GM12878 (cell line): ENCODE results near the gene CEBPE. TPM values are rescaled to one million over a fixed set of nuclear protein-coding genes. Genes with fewer than 3 reads are reported as not detected.

Experiments
- ATAC-seq: fragments of 200-7000 bp; cut with Tn5 transposase; 3 replicates; pipeline ENCODE4 v1.9.1; 2020; ENCODE audit warnings: mild to moderate bottlenecking, moderate library complexity
- BruUV-seq: library from RNA; stranded (reverse); fragments of 400-500 nt; replicated peaks from 2 replicates; lab custom pipeline; 2021; lab: Mats Ljungman, UMichigan
- CTCF ChIA-PET: fragments of 300-600 bp; sonication (Branson Sonifier 250); formaldehyde crosslinking; extraction: SDS; loops from one replicate; lab custom pipeline; 2021; ENCODE audit warnings: inconsistent platforms; lab: Yijun Ruan, JAX
- POLR2A ChIA-PET: fragments of 350-600 bp; formaldehyde crosslinking; extraction: SDS; loops from one replicate; lab custom pipeline; 2021; ENCODE audit warnings: inconsistent platforms; lab: Charles Lee
- RAD21 ChIA-PET: fragments of 300-600 bp; sonication (Branson Sonifier 250); formaldehyde crosslinking; loops from one replicate; lab custom pipeline; 2023; ENCODE audit warnings: antibody characterized with exemption; ENCODE audit not compliant: unreplicated experiment; lab: Charles Lee
- SMC1A ChIA-PET: fragments of 300-600 bp; sonication (Branson Sonifier 250); formaldehyde crosslinking; loops from one replicate; lab custom pipeline; 2023; ENCODE audit not compliant: unreplicated experiment, uncharacterized antibody; lab: Charles Lee
- DNase-seq: peaks from one replicate; pipeline ENCODE4 v3.0.0-alpha.2; 2011; ENCODE audit warnings: low read depth, low spot score
- FAIRE-seq: peaks from 3 replicates; lab custom pipeline; 2011; peaks lifted over from hg19 to GRCh38; lab: Jason Lieb, UNC
- H2AFZ ChIP-seq: 2 replicates; pipeline ENCODE4 v1.6.0; 2011; ENCODE audit warnings: low read depth, low read length, control low read depth; ENCODE audit not compliant: control insufficient read depth
- H3K27ac ChIP-seq: 2 replicates; pipeline ENCODE4 v1.5.1; 2011; ENCODE audit warnings: control low read depth; ENCODE audit not compliant: control insufficient read depth, insufficient read depth
- H3K27me3 ChIP-seq, 2 experiments: replicated peaks in 1 of 2; 2 replicates each; pipeline versions ENCODE4 v1.6.0 to v1.6.1; 2011; ENCODE audit warnings: low read length in 1 of 2; ENCODE audit not compliant: control insufficient read depth in 2 of 2, insufficient read depth in 2 of 2
- H3K36me3 ChIP-seq, 2 experiments: 2 replicates each; pipeline ENCODE4 v1.5.1; 2011; ENCODE audit warnings: low read length in 1 of 2; ENCODE audit not compliant: control insufficient read depth in 2 of 2, insufficient read depth in 2 of 2
- H3K4me1 ChIP-seq: 2 replicates; pipeline ENCODE4 v1.6.1; 2011; ENCODE audit warnings: mild to moderate bottlenecking, low read length, moderate library complexity, mixed read lengths; ENCODE audit not compliant: control insufficient read depth, insufficient read depth
- H3K4me2 ChIP-seq: 2 replicates; pipeline ENCODE4 v1.6.0; 2011; ENCODE audit warnings: control low read depth; ENCODE audit not compliant: control insufficient read depth, insufficient read depth
- H3K4me3 ChIP-seq: fragments of 200-600 bp; sonication (generic); 2 replicates; pipeline ENCODE4 v1.5.1; 2016
- H3K79me2 ChIP-seq: 2 replicates; pipeline ENCODE4 v1.6.0; 2011; ENCODE audit warnings: low read length; ENCODE audit not compliant: control insufficient read depth, insufficient read depth
- H3K9ac ChIP-seq: 2 replicates; pipeline ENCODE4 v1.8.0; 2011; ENCODE audit warnings: low read length, control low read depth, mixed read lengths; ENCODE audit not compliant: control insufficient read depth, insufficient read depth
- H3K9me3 ChIP-seq: replicated peaks from 3 replicates; pipeline ENCODE4 v1.5.1; 2011; ENCODE audit warnings: mild to moderate bottlenecking, low read length; ENCODE audit not compliant: control insufficient read depth, insufficient read depth
- H4K20me1 ChIP-seq: 2 replicates; pipeline ENCODE4 v1.6.0; 2011; ENCODE audit not compliant: control insufficient read depth, insufficient read depth
- BACH1 ChIP-seq: fragments of 450-650 bp; IDR thresholded peaks from 2 replicates; pipeline ENCODE4 v1.6.1; 2017; ENCODE audit warnings: mild to moderate bottlenecking, borderline replicate concordance
- ELK1 ChIP-seq: IDR thresholded peaks from 2 replicates; pipeline ENCODE4 v1.6.1; 2012; ENCODE audit warnings: low read depth, low read length, improper control_type of control experiment
- EZH2 ChIP-seq: IDR thresholded peaks from 2 replicates; pipeline ENCODE4 v1.6.1; 2012; ENCODE audit warnings: low read depth, mild to moderate bottlenecking, control low read depth, inconsistent platforms, low read length, borderline replicate concordance; ENCODE audit not compliant: control insufficient read depth
- RBBP5 ChIP-seq: fragments of 200-600 bp; sonication (generic); conservative IDR thresholded peaks from 2 replicates; pipeline ENCODE4 v1.6.1; 2016
- RELA ChIP-seq: fragments of 450-650 bp; IDR thresholded peaks from 2 replicates; pipeline ENCODE4 v1.8.0; 2014; ENCODE audit warnings: borderline replicate concordance; ENCODE audit not compliant: partially characterized antibody
- ZBTB33 ChIP-seq: fragments of 450-650 bp; IDR thresholded peaks from 2 replicates; pipeline ENCODE4 v1.6.1; 2017; ENCODE audit warnings: mild to moderate bottlenecking
- WGBS: methylation state at CpG from one replicate; pipeline ENCODE4 v1.1.6; 2016; ENCODE audit warnings: low lambda C conversion rate; ENCODE audit not compliant: insufficient replicate concordance, insufficient coverage; ENCODE audit errors: missing lambda C conversion rate; 5-methylcytosine and 5-hydroxymethylcytosine counted together
- in situ Hi-C: fragments of 300-500 bp; cut with MboI; formaldehyde crosslinking; loops from 9 replicates; pipeline ENCODE4 v1.14.3; 2018; ENCODE audit warnings: mixed read lengths
- intact Hi-C: fragments of 100-400 bp; cut with micrococcal nuclease; formaldehyde crosslinking; loops from one replicate; pipeline ENCODE4 v1.14.2; 2022; ENCODE audit not compliant: unreplicated experiment
- polyA plus RNA-seq, 11 experiments: library from polyadenylated mRNA; depleted of rRNA in 4 of 11; unstranded in 6 of 11; stranded (reverse) in 5 of 11; fragments of >200 nt; fragmentation: Nextera tagmentation in 4 of 11; fragmentation: Illumina TruSeq in 1 of 11; extraction: Ambion mirVana in 4 of 11; extraction: Trizol in 1 of 11; gene quantifications; 1 replicate in 1 of 11; 2 replicates in 10 of 11; pipeline versions ENCODE4 v1.2.1 to v1.2.3, GENCODE V29; 2011 to 2016; ENCODE audit warnings: inconsistent platforms in 2 of 11, missing spikeins in 2 of 11, low read depth in 1 of 11
- total RNA-seq, 4 experiments: library from RNA; depleted of rRNA in 3 of 4; stranded (reverse); fragments of >200 nt in 3 of 4; fragmentation: Illumina TruSeq in 1 of 4; extraction: Trizol in 1 of 4; gene quantifications; 2 replicates each; pipeline versions ENCODE4 v1.2.1 to v1.2.3, GENCODE V29; 2013 to 2021

CEBPE gene
- total and polyA plus RNA-seq, 10 of the 15 experiments (the other 5 are each of a cell fraction or from before 2014, with no cell fraction given), result 0.09 to 0.45 (median 0.24) TPM; not detected in 7

GRCh38 chr14:23103581-23103980, 15.5 kb downstream of the CEBPE start (continued):
- no peak for TF ChIP-seq ELK1

DNA sequence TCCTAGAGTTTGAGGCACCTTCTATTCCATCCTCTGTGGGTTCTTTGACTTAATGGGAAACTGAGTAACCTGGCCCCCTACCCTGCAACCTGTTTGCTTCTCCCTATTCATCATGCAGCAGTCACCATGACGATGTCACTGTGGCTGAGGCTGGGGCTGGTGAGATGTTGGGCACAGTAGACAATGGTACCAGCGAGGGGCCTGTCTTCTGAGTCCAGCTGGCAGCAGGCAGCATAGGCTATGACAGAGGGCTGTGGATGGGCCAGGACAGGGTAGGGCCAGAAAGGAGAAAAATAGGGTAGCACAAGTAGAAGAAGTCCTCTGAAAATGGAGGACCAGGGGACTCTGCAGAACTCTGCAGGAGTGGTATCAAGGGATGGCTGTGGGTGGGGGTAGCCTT, 16.3 kb downstream of the CEBPE start:
- RAD21 ChIA-PET, result interaction anchor here (2.0 kb wide), 1 partner anchor 34 kb away, joined by 6 read pairs; no protein-coding TSS in a partner anchor
- DNase-seq (no peak), FAIRE-seq (no peak), ATAC-seq (no peak; the same call in 2 of the 3 replicates)
- POLR2A ChIA-PET, result no interaction called here
- WGBS, result 42% methylated on average over 2 of the region's 2 CpGs
- in situ Hi-C loops, result no loop called here
- Histone ChIP-seq H4K20me1 (no peaks in the 10 kb centered on the region; the same call in 1 of the 2 replicates), H2AFZ (no peak overlapping the region), H3K36me3 (peaks cover 0 to 6% of the 10 kb centered on the region in 2 experiments; a peak in 1 of 4 replicates), H3K79me2 (peaks cover 3% of the 10 kb centered on the region), H3K4me1 (no peaks in the 10 kb centered on the region), H3K4me3 (no peak overlapping the region), H3K27me3 (no peaks in the 10 kb centered on the region), H3K9ac (no peak overlapping the region), H3K9me3 (no peaks in the 10 kb centered on the region), H3K27ac (no peak overlapping the region), H3K4me2 (no peak overlapping the region)
- CTCF ChIA-PET, result interaction anchor here (2.0 to 5.8 kb wide), 2 partner anchors 18 to 34 kb away, joined by 5 to 28 read pairs; no protein-coding TSS in a partner anchor
- TF ChIP-seq ZBTB33 (no peak), RBBP5 (no peak), BACH1 (no peak), EZH2 (no peak), RELA (no peak)
- no TSS peak for BruUV-seq
- SMC1A ChIA-PET, result no interaction called here
- intact Hi-C loops, result no loop called here
